CD4-positive, alpha-beta memory T cell (primary cell): Measurements from ENCODE around the gene CALHM6. TPM values are rescaled to one million over a fixed set of nuclear protein-coding genes. Genes with fewer than 3 reads are reported as not detected.

Source experiments
- CTCF ChIA-PET: fragments of 350-600 bp; sonication (Branson Sonifier 250); formaldehyde crosslinking; loops from one replicate; lab custom pipeline; 2021; ENCODE audit warnings: inconsistent platforms; ENCODE audit not compliant: partially characterized antibody; lab: Charles Lee
- POLR2A ChIA-PET: fragments of 350-600 bp; sonication (Branson Sonifier 250); formaldehyde crosslinking; loops from one replicate; lab custom pipeline; 2021; ENCODE audit not compliant: partially characterized antibody; lab: Charles Lee
- DNase-seq, 5 donors: peaks; one replicate each; pipeline versions ENCODE4 v3.0.0 to v3.0.0-alpha.2; 2020 to 2022; ENCODE audit warnings: mixed read lengths in 1 of 5
- H3K27ac ChIP-seq: one replicate; pipeline ENCODE4 v1.7.0; 2013; ENCODE audit warnings: low read depth, low read length
- H3K27me3 ChIP-seq: 2 replicates; pipeline ENCODE4 v1.7.0; 2013; ENCODE audit warnings: mild to moderate bottlenecking, low read length, moderate library complexity; ENCODE audit not compliant: insufficient read depth
- H3K36me3 ChIP-seq: 2 replicates; pipeline ENCODE4 v1.7.0; 2013; ENCODE audit warnings: mild to moderate bottlenecking, low read length, moderate library complexity; ENCODE audit not compliant: insufficient read depth
- H3K4me1 ChIP-seq: 2 replicates; pipeline ENCODE4 v1.7.0; 2013; ENCODE audit warnings: mild to moderate bottlenecking, low read length, moderate library complexity; ENCODE audit not compliant: insufficient read depth
- H3K4me3 ChIP-seq, 2 donors: one replicate each; pipeline ENCODE4 v1.7.0; 2013; ENCODE audit warnings: low read length in 2 of 2, mild to moderate bottlenecking in 1 of 2
- H3K9me3 ChIP-seq, 2 donors: one replicate each; pipeline ENCODE4 v1.7.0; 2013; ENCODE audit warnings: low read length in 2 of 2, control low read depth in 1 of 2; ENCODE audit not compliant: control insufficient read depth in 1 of 2
- H3K27ac Mint-ChIP-seq, 7 donors: one replicate each; pipeline ENCODE4 v1.8.0; 2020 to 2021; ENCODE audit warnings: mixed read lengths in 7 of 7, mild to moderate bottlenecking in 6 of 7, inconsistent platforms in 3 of 7, moderate library complexity in 3 of 7
- H3K27me3 Mint-ChIP-seq, 2 donors: one replicate each; pipeline ENCODE4 v1.8.0; 2020 to 2021; ENCODE audit warnings: mixed read lengths in 2 of 2
- H3K36me3 Mint-ChIP-seq, 2 donors: one replicate each; pipeline ENCODE4 v1.8.0; 2020 to 2021; ENCODE audit warnings: mixed read lengths in 2 of 2, inconsistent platforms in 1 of 2, mild to moderate bottlenecking in 1 of 2
- H3K4me1 Mint-ChIP-seq, 4 donors: one replicate each; pipeline ENCODE4 v1.8.0; 2020 to 2021; ENCODE audit warnings: mixed read lengths in 4 of 4, mild to moderate bottlenecking in 1 of 4
- H3K4me3 Mint-ChIP-seq, 8 donors: one replicate each; pipeline ENCODE4 v1.8.0; 2020 to 2021; ENCODE audit warnings: mixed read lengths in 8 of 8, mild to moderate bottlenecking in 7 of 8, moderate library complexity in 6 of 8, inconsistent platforms in 3 of 8
- H3K9me3 Mint-ChIP-seq, 8 donors: one replicate each; pipeline ENCODE4 v1.8.0; 2020 to 2021; ENCODE audit warnings: mixed read lengths in 8 of 8, mild to moderate bottlenecking in 5 of 8, inconsistent platforms in 3 of 8, moderate library complexity in 1 of 8
- intact Hi-C: fragments of 100-400 bp; cut with micrococcal nuclease; formaldehyde crosslinking; loops from one replicate; pipeline ENCODE4 v1.15.1; 2023
- polyA plus RNA-seq, 2 donors: library from polyadenylated mRNA; unstranded; fragments of 300-500 nt; fragmentation: Illumina TruSeq; gene quantifications; one replicate each; pipeline ENCODE4 v1.2.3, GENCODE V29; 2021
- total RNA-seq, 2 experiments: library from RNA; stranded (reverse); gene quantifications; one replicate each; pipeline ENCODE4 v1.2.3, GENCODE V29; 2021

The CALHM6 gene
- total and polyA plus RNA-seq, 4 experiments from 2014 or later, result 2.4 to 116 (median 13.7) TPM

- no peak overlapping the region for H3K4me3 ChIP-seq
- no peaks in the 10 kb centered on the region for H3K36me3 ChIP-seq
- ChIA-PET POLR2A (no interaction called here), CTCF (interaction anchor here (1.6 kb wide), 1 partner anchor 148 kb away, joined by 4 read pairs; no protein-coding TSS in a partner anchor)
- intact Hi-C loops, result no loop called here
- Mint-ChIP-seq H3K9me3 (no peaks in the 10 kb centered on the region), H3K36me3 (peaks cover 0 to 8% of the 10 kb centered on the region in 2 donors), H3K27me3 (no peaks in the 10 kb centered on the region), H3K4me1 (no peaks in the 10 kb centered on the region), H3K27ac (no peak overlapping the region), H3K4me3 (no peak overlapping the region)
- no peaks in the 10 kb centered on the region for H3K27me3 ChIP-seq
- H3K9me3 ChIP-seq, result no peaks in the 10 kb centered on the region
- DNase-seq, result no peak
- no peak overlapping the region for H3K27ac ChIP-seq
- no peaks in the 10 kb centered on the region for H3K4me1 ChIP-seq
These were observed 24.6 kb upstream of the CALHM6 start for GRCh38 chr6:116436586-116436985.

GRCh38 chr6:116437656-116438055 is 23.5 kb upstream of the CALHM6 start:
- no peaks in the 10 kb centered on the region for H3K4me1 ChIP-seq
- no peak overlapping the region for H3K27ac ChIP-seq
- Mint-ChIP-seq H3K9me3 (no peaks in the 10 kb centered on the region), H3K4me1 (no peaks in the 10 kb centered on the region), H3K4me3 (no peak overlapping the region), H3K27ac (no peak overlapping the region), H3K27me3 (no peaks in the 10 kb centered on the region), H3K36me3 (peaks cover 0 to 7% of the 10 kb centered on the region in 2 donors)
- no peak overlapping the region for H3K4me3 ChIP-seq
- ChIA-PET CTCF (interaction anchor here (1.6 kb wide), 1 partner anchor 150 kb away, joined by 4 read pairs; no protein-coding TSS in a partner anchor), POLR2A (no interaction called here)
- H3K9me3 ChIP-seq, result no peaks in the 10 kb centered on the region
- intact Hi-C loops, result no loop called here
- no peaks in the 10 kb centered on the region for H3K27me3 ChIP-seq
- DNase-seq, result no peak
- H3K36me3 ChIP-seq, result no peaks in the 10 kb centered on the region

- H3K27ac ChIP-seq, result no peak overlapping the region
- Mint-ChIP-seq H3K27ac (no peak overlapping the region), H3K4me1 (peaks cover 0 to under 1% (median 0%) of the 10 kb centered on the region in 4 donors), H3K9me3 (no peaks in the 10 kb centered on the region), H3K36me3 (peaks cover 0 to 3% of the 10 kb centered on the region in 2 donors), H3K4me3 (no peak overlapping the region), H3K27me3 (no peaks in the 10 kb centered on the region)
- DNase-seq, result no peak
- no peaks in the 10 kb centered on the region for H3K36me3 ChIP-seq
- no peaks in the 10 kb centered on the region for H3K4me1 ChIP-seq
- intact Hi-C loops, result no loop called here
- ChIA-PET CTCF (no interaction called here), POLR2A (no interaction called here)
- H3K27me3 ChIP-seq, result no peaks in the 10 kb centered on the region
- H3K9me3 ChIP-seq, result no peaks in the 10 kb centered on the region
- H3K4me3 ChIP-seq, result no peak overlapping the region
These were observed 22.4 kb upstream of the CALHM6 start for GRCh38 chr6:116438590-116439448.

- Mint-ChIP-seq H3K4me3 (no peak overlapping the region), H3K36me3 (peaks cover 0 to 3% of the 10 kb centered on the region in 2 donors), H3K4me1 (peaks cover 2 to 8% (median 6%) of the 10 kb centered on the region in 4 donors), H3K27ac (no peak overlapping the region), H3K9me3 (no peaks in the 10 kb centered on the region), H3K27me3 (peaks cover 0 to 3% of the 10 kb centered on the region in 2 donors)
- POLR2A ChIA-PET, result no interaction called here
- CTCF ChIA-PET, result interaction anchor here (1.2 kb wide), 2 partner anchors 83 to 121 kb away, joined by 3 read pairs; no protein-coding TSS in a partner anchor
- Histone ChIP-seq H3K9me3 (no peaks in the 10 kb centered on the region), H3K27ac (no peak overlapping the region), H3K4me1 (peaks cover 5% of the 10 kb centered on the region), H3K4me3 (no peak overlapping the region), H3K36me3 (no peaks in the 10 kb centered on the region), H3K27me3 (no peaks in the 10 kb centered on the region)
- no peak for DNase-seq
- intact Hi-C loops, result loop anchor here (10.0 kb wide), 1 partner anchor 155 kb away; no protein-coding TSS in a partner anchor
These were observed 21.6 kb upstream of the CALHM6 start for GRCh38 chr6:116439522-116440051.

- Mint-ChIP-seq H3K36me3 (no peaks in the 10 kb centered on the region), H3K4me3 (no peak overlapping the region), H3K27ac (no peak overlapping the region), H3K4me1 (peaks cover 7 to 15% (median 13%) of the 10 kb centered on the region in 4 donors), H3K9me3 (no peaks in the 10 kb centered on the region), H3K27me3 (peaks cover 0 to 6% of the 10 kb centered on the region in 2 donors)
- POLR2A ChIA-PET, result no interaction called here
- Histone ChIP-seq H3K4me1 (peaks cover 13% of the 10 kb centered on the region), H3K9me3 (no peaks in the 10 kb centered on the region), H3K36me3 (no peaks in the 10 kb centered on the region), H3K4me3 (no peak overlapping the region), H3K27me3 (no peaks in the 10 kb centered on the region), H3K27ac (no peak overlapping the region)
- CTCF ChIA-PET, result interaction anchor here (0.9 to 1.6 kb wide), 2 partner anchors 87 to 90 kb away, joined by 3 to 7 read pairs; no protein-coding TSS in a partner anchor
- DNase-seq, result no peak
- intact Hi-C loops, result loop anchor here (10.0 kb wide), 1 partner anchor 158 kb away; no protein-coding TSS in a partner anchor
These were observed 18.1 kb upstream of the CALHM6 start for GRCh38 chr6:116443105-116443504.

GRCh38 chr6:116444092-116444491 is 17.1 kb upstream of the CALHM6 start:
- no peaks in the 10 kb centered on the region for H3K36me3 ChIP-seq
- ChIA-PET POLR2A (no interaction called here), CTCF (interaction anchor here (0.6 to 2.7 kb wide), 9 partner anchors 10 to 176 kb away, joined by 3 to 26 read pairs (median 3); no protein-coding TSS in a partner anchor)
- intact Hi-C loops, result loop anchor here (1.0 to 10.0 kb wide), 2 partner anchors 88 to 159 kb away; no protein-coding TSS in a partner anchor
- Mint-ChIP-seq H3K27ac (peak overlapping the region in 1 of 7 donors; percentile 87), H3K36me3 (no peaks in the 10 kb centered on the region), H3K9me3 (no peaks in the 10 kb centered on the region), H3K4me1 (peaks cover 7 to 15% (median 13%) of the 10 kb centered on the region in 4 donors), H3K27me3 (peaks cover 0 to 6% of the 10 kb centered on the region in 2 donors), H3K4me3 (peak overlapping the region in 1 of 8 donors; percentile 1)
- peak in 3 of 5 donors; percentile 13 to 31 (median 14) for DNase-seq
- no peak overlapping the region for H3K27ac ChIP-seq
- no peak overlapping the region for H3K4me3 ChIP-seq
- H3K27me3 ChIP-seq, result no peaks in the 10 kb centered on the region
- H3K9me3 ChIP-seq, result no peaks in the 10 kb centered on the region
- peaks cover 13% of the 10 kb centered on the region for H3K4me1 ChIP-seq

- no peak overlapping the region for H3K4me3 ChIP-seq
- peaks cover 7 to 15% (median 13%) of the 10 kb centered on the region in 4 donors for H3K4me1 Mint-ChIP-seq
- no peak for DNase-seq
- H3K9me3 Mint-ChIP-seq, result no peaks in the 10 kb centered on the region
- H3K4me3 Mint-ChIP-seq, result peak overlapping the region in 1 of 8 donors; percentile 1
- POLR2A ChIA-PET, result interaction anchor here (1.3 kb wide), 1 partner anchor 74 kb away, joined by 3 read pairs; the partner anchor contains the start of gene DSE
- H3K4me1 ChIP-seq, result peaks cover 13% of the 10 kb centered on the region
- H3K27me3 Mint-ChIP-seq, result peaks cover 0 to 6% of the 10 kb centered on the region in 2 donors
- CTCF ChIA-PET, result interaction anchor here (0.6 to 2.7 kb wide), 7 partner anchors 10 to 176 kb away, joined by 3 to 26 read pairs (median 3); no protein-coding TSS in a partner anchor
- no peaks in the 10 kb centered on the region for H3K9me3 ChIP-seq
- H3K36me3 ChIP-seq, result no peaks in the 10 kb centered on the region
- H3K27ac Mint-ChIP-seq, result no peak overlapping the region
- H3K36me3 Mint-ChIP-seq, result no peaks in the 10 kb centered on the region
- H3K27ac ChIP-seq, result no peak overlapping the region
- no peaks in the 10 kb centered on the region for H3K27me3 ChIP-seq
- intact Hi-C loops, result loop anchor here (1.0 to 10.0 kb wide), 2 partner anchors 88 to 160 kb away; no protein-coding TSS in a partner anchor
These were observed 16.6 kb upstream of the CALHM6 start for GRCh38 chr6:116444575-116444974.
